Bone marrow (tissue), 2 donors: ENCODE data around the gene NSUN4.

Source experiments
- DNase-seq, 2 donors: peaks; one replicate each; lab custom pipeline; 2025; lab: John Stamatoyannopoulos, UW

The NSUN4 gene

DNA sequence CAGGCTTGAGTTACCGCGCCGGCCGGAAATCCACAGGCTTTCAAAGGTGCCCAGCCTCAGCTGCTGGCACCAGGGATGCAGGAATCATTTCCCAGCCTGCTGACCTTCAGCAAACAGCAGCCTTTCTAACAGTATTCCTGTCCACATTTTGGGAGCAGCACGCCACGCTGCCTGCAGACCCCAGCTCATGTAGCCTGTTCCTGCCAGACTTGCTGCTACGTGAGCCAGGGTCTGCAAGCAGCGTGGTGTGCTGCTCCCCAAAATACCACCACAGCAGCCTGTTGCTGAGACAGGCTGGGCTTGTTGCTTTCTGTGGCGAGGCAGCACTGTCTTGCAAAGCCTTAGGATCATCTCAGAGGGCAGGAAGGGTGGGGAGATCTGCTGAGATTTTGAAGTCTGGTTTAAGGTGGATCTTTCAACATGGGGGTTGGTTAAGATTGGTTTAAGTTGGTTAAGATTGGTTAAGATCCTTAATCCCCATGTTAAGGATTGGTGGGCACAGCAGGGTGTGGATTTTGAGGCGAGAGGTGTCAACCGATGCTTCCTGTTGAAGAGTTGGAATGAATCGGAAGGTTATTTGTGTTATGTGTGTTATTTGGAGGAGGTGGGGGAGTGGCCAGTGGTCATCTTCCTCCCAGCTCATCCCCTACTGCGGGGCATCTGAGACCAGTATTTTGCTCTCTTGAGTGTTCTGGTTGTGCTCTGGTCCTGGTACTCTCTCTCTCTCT is 66.4 kb downstream of the NSUN4 start:
- no peak for DNase-seq

DNA sequence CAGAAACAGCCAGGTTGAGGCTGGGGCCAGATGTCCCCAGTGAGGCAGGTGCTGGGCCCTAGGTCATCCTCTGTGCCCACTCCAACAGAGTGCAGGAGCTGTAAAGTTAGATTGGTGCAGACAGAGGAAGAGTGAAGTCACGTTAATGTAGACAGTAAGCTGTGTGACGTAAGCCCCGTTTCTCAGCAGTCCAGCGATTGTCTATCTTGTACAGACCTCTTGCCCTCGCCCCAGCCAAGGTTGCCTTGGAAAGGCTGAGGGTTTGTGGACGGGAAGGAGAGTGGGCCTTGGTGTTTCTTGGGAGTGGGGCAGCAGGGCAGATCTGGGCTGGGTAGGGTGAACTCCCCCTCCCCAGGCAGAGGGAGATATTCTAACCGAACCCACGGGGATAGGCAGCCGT is 67.0 kb downstream of the NSUN4 start:
- DNase-seq: no peak

- DNase-seq: no peak
Measured at GRCh38 chr1:46408356-46409062, 67.9 kb downstream of the NSUN4 start.

DNA sequence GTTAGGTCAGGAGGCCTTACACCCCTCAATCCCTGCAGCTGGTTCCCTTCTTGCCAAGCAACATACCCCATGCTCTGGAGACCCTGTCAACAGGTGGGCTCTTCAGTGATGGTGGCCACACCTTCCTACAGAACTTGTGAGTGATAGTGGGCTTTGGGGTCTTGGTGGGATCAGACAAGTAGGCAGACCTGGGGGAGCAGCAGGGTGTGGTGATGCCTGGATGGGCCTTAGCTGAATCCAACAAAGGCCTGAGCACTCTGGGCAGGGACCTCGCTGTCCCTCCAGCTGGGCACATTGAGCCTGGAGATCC is 68.4 kb downstream of the NSUN4 start:
- DNase-seq: no peak

DNA sequence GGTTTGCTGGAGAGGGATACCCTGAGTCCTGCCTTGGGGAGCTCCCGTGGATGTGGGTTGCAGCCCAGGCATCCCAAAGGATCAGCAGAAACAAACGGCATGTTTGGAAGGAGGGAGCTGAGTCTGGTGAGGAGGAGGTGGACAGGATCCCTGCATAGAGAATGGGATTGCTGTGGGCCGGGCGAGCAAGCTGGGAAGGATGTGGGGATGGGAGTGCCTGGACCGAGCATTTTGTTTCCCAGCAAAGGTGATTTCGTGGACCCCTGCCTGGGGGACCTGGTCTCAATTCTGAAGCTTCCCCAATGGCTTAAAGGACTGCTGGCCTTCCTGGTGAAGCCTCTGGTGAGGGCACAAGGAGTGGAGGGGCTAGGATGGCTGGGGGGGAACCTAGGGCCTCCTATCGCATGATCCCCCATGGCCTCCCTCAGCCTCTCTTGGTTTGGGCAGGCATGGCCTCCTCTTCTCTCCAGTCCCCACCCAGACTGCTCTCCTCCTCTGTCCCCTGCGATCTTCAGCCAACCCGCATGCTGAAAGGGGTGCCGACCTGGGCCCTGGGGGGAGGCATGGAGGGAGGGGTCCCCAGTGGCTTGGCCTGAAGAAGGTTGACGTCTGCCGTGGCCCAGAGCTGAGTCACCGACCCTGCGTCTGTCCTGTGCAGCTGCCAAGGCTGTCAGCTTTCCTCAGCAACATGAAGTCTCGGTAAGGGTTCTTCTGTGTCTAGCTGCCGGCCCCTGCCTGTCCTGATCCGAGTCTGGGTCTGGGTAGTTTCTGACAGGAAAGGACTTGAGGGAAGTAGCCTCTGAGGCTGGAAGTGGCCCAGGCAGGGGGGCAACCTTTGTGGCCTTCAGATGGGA is 69.8 kb downstream of the NSUN4 start:
- DNase-seq: no peak

DNA sequence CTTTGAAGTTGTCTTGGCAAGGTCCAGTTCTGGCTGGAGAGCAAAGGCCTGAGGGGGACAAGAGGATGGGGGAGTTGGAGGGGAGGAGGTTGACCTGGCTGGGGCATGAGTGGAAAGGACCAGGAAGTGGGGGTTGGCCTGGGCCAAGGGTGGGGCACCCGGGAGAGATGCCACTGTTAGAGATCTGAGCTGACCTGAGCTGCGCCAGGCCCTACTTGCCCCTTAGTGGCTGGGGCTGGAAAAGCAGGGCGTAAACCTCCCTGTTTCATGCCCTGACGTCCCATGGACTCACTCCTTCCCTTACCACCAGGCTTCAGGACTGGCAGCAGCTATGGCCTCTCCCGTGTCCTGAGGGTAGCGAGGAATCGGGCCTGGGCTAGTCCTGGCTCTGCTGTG is 70.4 kb downstream of the NSUN4 start:
- DNase-seq: no peak
